ENCODE data around the gene IVNS1ABP.

DNA sequence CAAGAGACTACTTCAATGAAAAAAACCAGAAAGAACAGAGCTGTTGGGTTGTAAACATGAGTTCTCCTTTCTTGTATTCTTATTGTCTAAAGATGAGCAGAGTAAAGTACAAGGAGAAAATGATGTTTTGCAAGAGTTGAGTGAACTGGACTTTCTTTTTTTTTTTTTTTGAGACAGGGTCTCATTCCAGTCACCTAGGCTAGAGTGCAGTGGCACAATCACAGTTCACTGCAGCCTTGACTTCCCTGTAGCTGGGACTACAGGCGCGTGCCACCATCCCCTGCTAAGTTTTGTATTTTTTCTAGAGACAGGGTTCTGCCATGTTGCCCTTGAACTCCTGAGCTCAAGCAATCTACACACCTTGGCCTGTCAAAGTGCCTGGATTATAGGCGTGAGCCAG is 7.1 kb upstream of the IVNS1ABP start:
- TF ChIP-seq, protein P1, sequence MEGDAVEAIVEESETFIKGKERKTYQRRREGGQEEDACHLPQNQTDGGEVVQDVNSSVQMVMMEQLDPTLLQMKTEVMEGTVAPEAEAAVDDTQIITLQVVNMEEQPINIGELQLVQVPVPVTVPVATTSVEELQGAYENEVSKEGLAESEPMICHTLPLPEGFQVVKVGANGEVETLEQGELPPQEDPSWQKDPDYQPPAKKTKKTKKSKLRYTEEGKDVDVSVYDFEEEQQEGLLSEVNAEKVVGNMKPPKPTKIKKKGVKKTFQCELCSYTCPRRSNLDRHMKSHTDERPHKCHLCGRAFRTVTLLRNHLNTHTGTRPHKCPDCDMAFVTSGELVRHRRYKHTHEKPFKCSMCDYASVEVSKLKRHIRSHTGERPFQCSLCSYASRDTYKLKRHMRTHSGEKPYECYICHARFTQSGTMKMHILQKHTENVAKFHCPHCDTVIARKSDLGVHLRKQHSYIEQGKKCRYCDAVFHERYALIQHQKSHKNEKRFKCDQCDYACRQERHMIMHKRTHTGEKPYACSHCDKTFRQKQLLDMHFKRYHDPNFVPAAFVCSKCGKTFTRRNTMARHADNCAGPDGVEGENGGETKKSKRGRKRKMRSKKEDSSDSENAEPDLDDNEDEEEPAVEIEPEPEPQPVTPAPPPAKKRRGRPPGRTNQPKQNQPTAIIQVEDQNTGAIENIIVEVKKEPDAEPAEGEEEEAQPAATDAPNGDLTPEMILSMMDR (IDR thresholded peaks at IDR 0.05), result no peak
- no peak for TF ChIP-seq POLR2A (IDR thresholded peaks at IDR 0.05)
- TF ChIP-seq EP300 (IDR thresholded peaks at IDR 0.05), result no peak
- no peak for TF ChIP-seq POLR2AphosphoS5 (IDR thresholded peaks at IDR 0.05)

Measured in stomach (tissue), 4 donors.